ENCODE data around the gene DRICH1. TPM values are rescaled to one million over a fixed set of nuclear protein-coding genes. Genes with fewer than 3 reads are reported as not detected.

Gene DRICH1
- total and polyA plus RNA-seq, 2 of the 8 experiments (the other 6 are each of a cell fraction or from before 2014, with no cell fraction given): 0.21 to 0.28 TPM

DNA sequence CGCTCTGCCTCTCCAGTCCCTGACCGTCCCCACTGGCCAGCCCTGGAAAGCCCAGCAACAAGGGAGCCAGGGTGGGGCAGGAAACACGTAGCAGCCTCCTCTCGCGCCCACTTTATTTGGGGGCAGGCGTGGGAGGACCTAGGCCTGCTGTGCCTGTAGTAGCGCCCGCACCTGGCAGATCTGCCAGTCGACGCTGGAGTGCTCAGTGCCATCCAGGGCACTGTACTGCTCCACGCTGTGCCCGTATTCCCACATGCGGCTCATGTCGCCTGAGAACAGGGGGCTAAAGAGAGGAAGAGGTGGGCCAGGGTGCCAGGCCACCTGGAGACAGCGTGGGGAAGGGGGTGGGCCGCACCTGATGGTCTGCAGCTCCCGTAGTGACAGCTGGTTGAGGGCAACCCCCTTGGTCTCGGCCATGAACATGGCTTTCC lies 17.0 kb upstream of the DRICH1 start:
- no peak overlapping the region for H2AFZ ChIP-seq (ENCODE audit: low read length)
- no peaks in the 10 kb centered on the region for H3K27me3 ChIP-seq (replicated peaks in 1 of 4; ENCODE audit: control insufficient read depth in 3 of 4, extremely low read depth in 1 of 4, insufficient read depth in 3 of 4, low read length in 3 of 4)
- H3K36me3 ChIP-seq (ENCODE audit: control insufficient read depth in 2 of 4, insufficient read depth in 4 of 4, low read length in 3 of 4): no peaks in the 10 kb centered on the region
- H4K20me1 ChIP-seq (replicated peaks in 1 of 2; ENCODE audit: control insufficient read depth in 1 of 2, insufficient read depth in 2 of 2, low read length in 2 of 2): peaks cover 0 to 3% of the 10 kb centered on the region in 2 experiments
- no peak overlapping the region for H4K8ac ChIP-seq (ENCODE audit: extremely low read depth, insufficient read depth, low read length)
- TF ChIP-seq POU5F1 (IDR thresholded peaks at IDR 0.05; ENCODE audit: low read depth, low read length) (no peak), NRF1 (IDR thresholded peaks at IDR 0.05; ENCODE audit: low read depth, low read length) (no peak), TBP (IDR thresholded peaks at IDR 0.05; ENCODE audit: low read depth, low read length) (no peak), SP1 (IDR thresholded peaks at IDR 0.05; ENCODE audit: low read depth, low read length) (no peak), RBBP5 (IDR thresholded peaks at IDR 0.05; ENCODE audit: borderline replicate concordance, low read depth, low read length) (no peak), CHD1 (IDR thresholded peaks at IDR 0.05; ENCODE audit: low read depth, low read length) (no peak), BACH1 (IDR thresholded peaks at IDR 0.05; ENCODE audit: low read length) (no peak), HDAC6 (IDR thresholded peaks at IDR 0.05; ENCODE audit: low read depth, low read length) (no peak), TCF12 (IDR thresholded peaks at IDR 0.05; ENCODE audit: low read depth, low read length) (no peak), CREB1 (IDR thresholded peaks at IDR 0.05) (no peak)
- TF ChIP-seq, protein P1, sequence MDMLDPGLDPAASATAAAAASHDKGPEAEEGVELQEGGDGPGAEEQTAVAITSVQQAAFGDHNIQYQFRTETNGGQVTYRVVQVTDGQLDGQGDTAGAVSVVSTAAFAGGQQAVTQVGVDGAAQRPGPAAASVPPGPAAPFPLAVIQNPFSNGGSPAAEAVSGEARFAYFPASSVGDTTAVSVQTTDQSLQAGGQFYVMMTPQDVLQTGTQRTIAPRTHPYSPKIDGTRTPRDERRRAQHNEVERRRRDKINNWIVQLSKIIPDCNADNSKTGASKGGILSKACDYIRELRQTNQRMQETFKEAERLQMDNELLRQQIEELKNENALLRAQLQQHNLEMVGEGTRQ (IDR thresholded peaks at IDR 0.05; ENCODE audit: low read length): no peak
- no peak overlapping the region for H3K4me3 ChIP-seq (ENCODE audit: extremely low read depth in 1 of 4, insufficient read depth in 2 of 4, low read depth in 3 of 4, low read length in 4 of 4)
- no peak overlapping the region for H3K27ac ChIP-seq (ENCODE audit: low read depth, low read length)
- POLR2A ChIA-PET (ENCODE audit: partially characterized antibody): no interaction called here
- H3K23ac ChIP-seq (ENCODE audit: insufficient read length): no peak overlapping the region
- no peak overlapping the region for H3K9ac ChIP-seq (replicated peaks in 1 of 4; ENCODE audit: extremely low read depth in 1 of 4, low read depth in 3 of 4, low read length in 3 of 4)
- H3K9me3 ChIP-seq (ENCODE audit: insufficient read depth in 2 of 2, low read depth in 1 of 2, low read length in 1 of 2): no peaks in the 10 kb centered on the region
- CTCF ChIA-PET (ENCODE audit: partially characterized antibody): interaction anchor here (1.2 kb wide), 1 partner anchor 49 kb away, joined by 3 read pairs; no protein-coding TSS in a partner anchor
- no peak overlapping the region for H4K5ac ChIP-seq (ENCODE audit: insufficient read length, low read depth, low read length)
- H4K91ac ChIP-seq (replicated peaks; ENCODE audit: insufficient read length, low read length): no peak overlapping the region
- no peak overlapping the region for H3K18ac ChIP-seq (ENCODE audit: extremely low read depth, low read length)
- no peak overlapping the region for H2BK120ac ChIP-seq (replicated peaks; ENCODE audit: low read depth, low read length)
- no peak overlapping the region for H2BK15ac ChIP-seq (ENCODE audit: low read length)
- no peak overlapping the region for H2BK12ac ChIP-seq (ENCODE audit: low read depth, low read length)
- no peaks in the 10 kb centered on the region for H3K23me2 ChIP-seq (ENCODE audit: low read depth, low read length)
- H3K4me2 ChIP-seq (ENCODE audit: insufficient read depth in 1 of 2, low read depth in 2 of 2, low read length in 2 of 2): no peak overlapping the region
- DNase-seq (ENCODE audit: low read depth in 1 of 2, low spot score in 2 of 2): no peak
- no peaks in the 10 kb centered on the region for H3K79me2 ChIP-seq (ENCODE audit: control insufficient read depth in 1 of 2, insufficient read depth in 2 of 2, low read length in 2 of 2)
- no peak overlapping the region for H3K4ac ChIP-seq (replicated peaks; ENCODE audit: insufficient read length, low read depth, low read length)
- H3K56ac ChIP-seq (replicated peaks; ENCODE audit: insufficient read length, low read depth, low read length): no peak overlapping the region
- no peak overlapping the region for H2BK20ac ChIP-seq (ENCODE audit: low read length)
- no peaks in the 10 kb centered on the region for H3K79me1 ChIP-seq (ENCODE audit: low read depth, low read length)
- WGBS, 2 experiments (ENCODE audit: extremely low coverage in 1 of 2, insufficient coverage in 1 of 2, insufficient read length in 1 of 2, insufficient replicate concordance in 2 of 2, low coverage in 1 of 2, low lambda C conversion rate in 2 of 2, missing lambda C conversion rate in 1 of 2): 92% methylated on average over 18 of the region's 18 CpGs; no CpG with 5 or more reads in 1 of the 2 experiments
- no peaks in the 10 kb centered on the region for H3K4me1 ChIP-seq (replicated peaks in 1 of 4; ENCODE audit: control insufficient read depth in 3 of 4, insufficient read depth in 4 of 4, low read length in 3 of 4)
- FAIRE-seq: no peak
- no peak overlapping the region for H2AK5ac ChIP-seq (ENCODE audit: low read depth, low read length)
- H3K14ac ChIP-seq (ENCODE audit: insufficient read length): no peak overlapping the region
- H2BK5ac ChIP-seq (ENCODE audit: low read depth, low read length): no peak overlapping the region

Measured in H1 (cell line).